Epithelial cell of alveolus of lung (primary cell): ENCODE results near the gene PUS10. TPM values are rescaled to one million over a fixed set of nuclear protein-coding genes. Genes with fewer than 3 reads are reported as not detected.

Source experiments
- total RNA-seq: library from RNA; depleted of rRNA; stranded (reverse); fragments of >200 nt; gene quantifications from 2 replicates; pipeline ENCODE4 v1.2.1, GENCODE V29; 2015

The PUS10 gene, protein sequence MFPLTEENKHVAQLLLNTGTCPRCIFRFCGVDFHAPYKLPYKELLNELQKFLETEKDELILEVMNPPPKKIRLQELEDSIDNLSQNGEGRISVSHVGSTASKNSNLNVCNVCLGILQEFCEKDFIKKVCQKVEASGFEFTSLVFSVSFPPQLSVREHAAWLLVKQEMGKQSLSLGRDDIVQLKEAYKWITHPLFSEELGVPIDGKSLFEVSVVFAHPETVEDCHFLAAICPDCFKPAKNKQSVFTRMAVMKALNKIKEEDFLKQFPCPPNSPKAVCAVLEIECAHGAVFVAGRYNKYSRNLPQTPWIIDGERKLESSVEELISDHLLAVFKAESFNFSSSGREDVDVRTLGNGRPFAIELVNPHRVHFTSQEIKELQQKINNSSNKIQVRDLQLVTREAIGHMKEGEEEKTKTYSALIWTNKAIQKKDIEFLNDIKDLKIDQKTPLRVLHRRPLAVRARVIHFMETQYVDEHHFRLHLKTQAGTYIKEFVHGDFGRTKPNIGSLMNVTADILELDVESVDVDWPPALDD
- total RNA-seq, result 3.4 and 9.5 TPM in 2 replicates

DNA sequence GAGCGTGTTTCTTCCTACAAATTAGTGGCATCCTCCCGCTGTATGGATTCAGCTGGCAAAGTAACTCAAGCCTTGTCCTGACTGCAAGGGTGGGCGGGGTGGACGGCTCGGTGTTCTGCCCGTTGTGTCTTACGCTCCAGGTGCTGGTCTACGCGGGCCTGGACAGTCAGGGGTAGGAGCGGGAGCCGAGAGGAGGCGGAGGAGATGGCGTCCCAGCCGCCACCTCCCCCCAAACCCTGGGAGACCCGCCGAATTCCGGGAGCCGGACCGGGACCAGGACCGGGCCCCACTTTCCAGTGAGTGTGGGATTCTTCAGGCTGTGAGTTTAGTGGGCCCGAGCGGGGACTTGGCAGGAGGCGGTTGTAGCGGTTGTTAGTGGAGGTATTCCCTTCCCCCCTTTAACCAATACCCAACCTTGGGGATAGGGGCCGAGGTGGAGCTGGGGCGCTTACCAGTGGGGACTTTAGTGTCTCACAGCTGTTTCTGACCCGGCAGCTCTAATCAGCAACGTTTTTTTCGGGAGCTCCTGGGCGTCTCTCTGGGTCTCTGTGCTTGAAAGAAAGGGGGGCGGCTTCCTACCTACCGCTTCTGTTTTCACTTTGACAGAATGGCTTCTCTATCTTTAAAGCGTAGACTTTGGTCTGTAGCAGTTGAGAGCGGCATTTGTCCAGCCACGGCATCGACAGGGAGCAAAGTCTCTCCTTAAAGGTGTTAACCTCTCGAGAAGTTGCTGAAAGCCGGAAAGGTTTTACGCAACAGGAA is at the start of gene PUS10, which contains the start of gene PEX13:
Gene PUS10 (minus strand): TSS at position 700 of the 762 bp plus-strand sequence. CDS start 6,365 bp downstream, outside the sequence.
Gene PEX13 (plus strand): TSS at position 165 of the 762 bp plus-strand sequence. CDS start 40 bp downstream, at position 205.

DNA sequence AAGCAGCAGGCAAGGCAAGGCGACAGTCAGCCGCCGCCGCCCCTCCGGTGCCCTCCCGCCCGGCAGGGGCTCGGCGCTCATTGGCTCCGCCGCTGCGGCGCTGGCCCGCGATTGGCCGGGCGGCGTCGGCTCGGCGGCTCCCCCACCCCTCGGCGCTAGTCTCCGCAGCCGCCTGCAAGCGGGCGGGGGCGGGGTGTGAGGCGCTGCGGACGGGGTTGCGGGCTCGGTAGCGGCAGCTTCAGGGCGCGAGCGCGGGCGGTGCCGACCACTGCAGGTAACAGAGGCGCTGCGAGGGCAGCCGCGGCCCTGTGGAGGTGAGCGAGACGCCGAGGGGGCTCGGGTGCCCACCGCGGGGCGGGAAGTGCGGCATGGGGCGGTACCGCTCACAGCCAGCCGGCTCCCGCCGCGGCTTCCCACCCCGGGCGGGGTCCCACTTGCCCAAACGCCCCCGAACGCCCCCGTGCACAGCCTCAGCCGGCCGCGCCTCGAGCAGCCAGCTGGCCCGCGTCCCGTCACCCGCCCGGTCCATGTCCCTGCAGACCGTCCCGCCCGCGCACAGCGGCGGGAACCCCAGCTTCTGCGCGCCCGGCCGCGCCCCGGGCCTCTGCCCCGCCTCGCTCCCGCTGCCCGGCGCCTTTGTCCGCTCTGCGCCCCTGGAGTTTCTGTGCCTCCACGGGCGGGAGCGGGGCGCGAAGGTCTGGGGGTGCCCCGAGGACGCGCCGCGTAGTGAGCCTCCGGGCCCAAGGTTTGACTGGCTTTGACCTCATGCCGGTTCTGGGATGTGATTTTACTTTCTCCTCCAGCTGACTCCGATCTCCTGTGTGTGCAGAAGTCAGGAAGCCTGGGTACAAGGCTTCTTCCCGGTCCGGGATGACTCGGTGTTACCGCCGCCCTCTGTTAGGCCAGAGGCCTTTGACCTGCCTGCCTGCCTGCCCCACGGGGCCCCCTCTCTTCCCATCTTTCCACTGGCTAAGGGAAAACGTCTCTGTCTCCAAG is 48.0 kb upstream of the PUS10 start, which contains the start of gene SANBR:
Gene SANBR (plus strand): TSS at position 158 of the 996 bp plus-strand sequence. CDS start 4,480 bp downstream, outside the sequence.

Other genes with a start within 250 kb of the PUS10 start
- 6.6 and 7.5 TPM in 2 replicates for gene REL, start 136.7 kb downstream of the PUS10 start, total RNA-seq
- 26.7 and 30.0 TPM in 2 replicates for gene PEX13, start 535 bp downstream of the PUS10 start, total RNA-seq
- gene SANBR, start 47.6 kb upstream of the PUS10 start, total RNA-seq, result 7.2 TPM in 2 replicates
- gene C2orf74, start 143.9 kb upstream of the PUS10 start, total RNA-seq, result 6.3 and 14.3 TPM in 2 replicates